ENCODE data around the gene ARF1.
A peak's percentile ranks its signal among the peaks of the same experiment; 100 is the strongest.

Gene ARF1

DNA sequence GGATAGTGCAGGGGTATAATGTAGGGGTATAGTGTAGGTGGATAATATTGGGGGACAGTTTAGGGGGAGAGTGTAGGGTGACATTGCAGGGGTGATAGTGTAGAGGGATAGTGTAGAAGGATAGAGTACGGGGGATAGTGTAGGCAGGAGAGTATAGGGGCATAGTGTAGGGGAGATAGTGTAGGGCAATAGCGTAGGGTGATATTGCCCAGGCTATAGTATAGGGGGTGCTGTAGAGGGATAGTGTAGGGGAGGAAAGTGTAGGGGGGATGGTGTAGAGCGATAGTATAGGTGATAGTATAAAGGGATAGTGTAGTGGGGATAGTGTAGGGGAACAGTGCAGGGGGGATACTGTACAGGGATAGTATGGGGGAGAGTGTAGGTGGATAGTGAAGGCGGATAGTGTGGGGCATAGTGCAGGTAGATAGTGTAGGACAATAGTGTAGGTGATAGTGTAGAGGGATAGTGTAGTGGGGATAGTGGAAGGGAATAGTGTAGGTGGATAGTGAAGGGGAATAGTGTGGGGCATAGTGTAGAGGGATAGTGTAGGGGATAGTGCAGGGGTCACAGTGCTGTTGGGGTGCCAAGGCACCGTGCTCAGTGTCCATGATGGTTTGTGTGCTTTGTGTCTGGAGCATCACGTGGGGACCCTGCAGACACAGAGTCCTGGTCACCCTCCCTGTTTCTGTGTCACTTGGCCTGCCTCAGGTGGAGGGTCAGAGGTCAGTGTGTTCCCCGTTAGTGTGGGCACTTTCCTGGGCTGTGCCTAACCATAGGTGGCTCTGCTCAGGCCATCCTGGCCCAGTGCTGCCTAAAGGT, 10.5 kb upstream of the ARF1 start:
- H3K27me3 Mint-ChIP-seq (ENCODE audit: low read depth): no peaks in the 10 kb centered on the region
- no peaks in the 10 kb centered on the region for H3K9me3 Mint-ChIP-seq
- H3K27ac Mint-ChIP-seq: no peak overlapping the region
- H3K4me1 Mint-ChIP-seq (ENCODE audit: low read depth): no peaks in the 10 kb centered on the region
- no peak for DNase-seq (ENCODE audit: low spot score)
- H3K36me3 Mint-ChIP-seq (ENCODE audit: low read depth): no peaks in the 10 kb centered on the region
- no peak overlapping the region for H3K4me3 Mint-ChIP-seq

DNA sequence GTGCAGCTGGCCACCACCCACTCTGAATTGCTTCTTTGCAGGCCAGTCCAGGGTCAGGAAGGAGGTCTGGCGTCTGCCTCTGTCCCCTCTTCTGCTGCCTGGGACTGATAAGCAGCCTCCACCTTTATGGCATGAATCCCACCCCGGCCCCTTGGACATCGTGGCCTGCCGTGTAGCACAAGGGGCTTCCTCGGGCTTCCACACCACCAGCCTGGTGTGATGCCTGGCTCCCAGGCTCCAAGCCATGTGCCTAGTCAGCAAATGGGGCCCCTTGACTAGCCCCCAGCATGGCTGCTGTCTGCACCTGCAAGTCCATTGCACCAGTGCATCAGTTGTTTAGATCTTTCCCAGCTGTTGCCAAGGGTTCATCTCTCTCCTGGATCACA, 9.9 kb upstream of the ARF1 start:
- Mint-ChIP-seq H3K4me3 (no peak overlapping the region), H3K4me1 (ENCODE audit: low read depth) (peaks cover under 1% of the 10 kb centered on the region), H3K27ac (no peak overlapping the region), H3K9me3 (no peaks in the 10 kb centered on the region), H3K36me3 (ENCODE audit: low read depth) (no peaks in the 10 kb centered on the region), H3K27me3 (ENCODE audit: low read depth) (no peaks in the 10 kb centered on the region)
- no peak for DNase-seq (ENCODE audit: low spot score)

DNA sequence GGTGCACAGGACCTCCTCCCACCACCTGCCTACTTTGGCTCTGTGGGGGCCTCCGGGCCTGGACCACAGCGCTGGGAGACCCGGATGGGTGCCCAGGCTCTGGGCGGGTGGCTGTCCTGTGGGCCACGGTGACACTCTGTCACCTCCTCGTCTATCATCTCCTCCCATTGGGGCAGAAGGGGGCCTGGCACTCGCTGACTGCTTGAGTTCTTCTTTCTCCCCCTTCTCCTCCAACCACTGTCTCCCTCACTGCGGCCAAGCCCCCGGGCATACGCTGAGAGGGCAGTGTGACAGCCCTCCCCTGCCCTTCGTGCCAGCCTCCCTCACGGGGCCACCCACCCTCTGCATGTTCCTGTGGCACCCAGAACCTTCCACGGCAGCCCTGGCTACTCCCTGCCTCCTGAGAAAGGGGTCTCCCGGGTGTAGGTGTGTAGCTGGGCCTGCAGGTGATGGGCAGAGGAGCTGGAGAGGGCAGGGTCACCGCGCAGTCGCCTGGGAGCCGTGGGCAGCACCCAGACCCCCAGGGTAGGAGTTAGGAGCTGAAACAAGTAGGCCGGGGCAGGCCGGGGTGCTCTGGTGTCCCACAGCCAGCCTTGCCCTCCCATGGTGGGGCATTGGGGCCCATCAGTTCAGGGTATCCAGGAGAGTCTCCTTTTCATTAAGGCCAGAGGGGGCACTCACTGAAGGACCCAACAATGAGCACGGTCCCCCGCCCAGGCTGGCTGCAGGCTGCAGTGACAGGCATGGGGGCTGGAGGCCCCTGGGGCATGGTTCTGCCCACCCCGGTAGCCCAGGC, 9.2 kb upstream of the ARF1 start:
- Mint-ChIP-seq H3K9me3 (no peaks in the 10 kb centered on the region), H3K36me3 (ENCODE audit: low read depth) (no peaks in the 10 kb centered on the region), H3K4me1 (ENCODE audit: low read depth) (peaks cover 2% of the 10 kb centered on the region), H3K27ac (no peak overlapping the region), H3K4me3 (no peak overlapping the region), H3K27me3 (ENCODE audit: low read depth) (no peaks in the 10 kb centered on the region)
- no peak for DNase-seq (ENCODE audit: low spot score)

DNA sequence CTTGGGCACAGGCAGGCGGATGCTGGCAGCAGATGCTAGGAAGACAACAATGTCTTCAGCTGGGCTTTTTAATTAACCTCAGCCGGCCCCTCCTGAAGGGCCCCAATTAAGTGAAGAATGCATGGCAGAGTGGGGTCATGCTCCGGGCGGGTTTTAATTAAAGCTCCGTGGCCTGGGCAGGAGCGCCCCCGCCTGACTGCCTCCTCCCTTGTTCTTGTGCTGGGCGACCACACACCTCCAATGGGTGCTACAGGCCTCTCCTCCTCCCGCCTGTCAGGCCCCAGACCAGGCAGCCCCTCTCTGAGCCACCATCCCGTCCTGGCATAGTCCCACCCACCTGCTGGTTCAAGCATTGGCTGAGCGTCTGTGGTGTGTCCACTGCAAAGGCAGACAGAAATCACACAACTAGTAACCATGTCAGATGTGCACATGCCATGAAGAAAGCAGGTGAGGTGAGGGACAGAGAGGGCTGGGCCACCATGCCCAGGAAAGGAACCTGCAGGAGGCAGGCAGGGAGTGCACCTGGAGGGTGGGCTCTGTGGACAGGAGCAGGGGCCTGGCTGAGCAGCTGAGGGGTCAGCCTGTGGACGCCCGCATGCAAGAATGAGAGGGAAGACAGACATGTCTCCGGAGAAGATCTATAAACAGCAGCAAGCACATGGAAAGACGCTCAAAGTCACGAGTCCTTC, 8.5 kb upstream of the ARF1 start:
- no peak overlapping the region for H3K27ac Mint-ChIP-seq
- H3K4me3 Mint-ChIP-seq: no peak overlapping the region
- no peak for DNase-seq (ENCODE audit: low spot score)
- no peaks in the 10 kb centered on the region for H3K27me3 Mint-ChIP-seq (ENCODE audit: low read depth)
- no peaks in the 10 kb centered on the region for H3K9me3 Mint-ChIP-seq
- peaks cover 7% of the 10 kb centered on the region for H3K4me1 Mint-ChIP-seq (ENCODE audit: low read depth)
- H3K36me3 Mint-ChIP-seq (ENCODE audit: low read depth): no peaks in the 10 kb centered on the region

DNA sequence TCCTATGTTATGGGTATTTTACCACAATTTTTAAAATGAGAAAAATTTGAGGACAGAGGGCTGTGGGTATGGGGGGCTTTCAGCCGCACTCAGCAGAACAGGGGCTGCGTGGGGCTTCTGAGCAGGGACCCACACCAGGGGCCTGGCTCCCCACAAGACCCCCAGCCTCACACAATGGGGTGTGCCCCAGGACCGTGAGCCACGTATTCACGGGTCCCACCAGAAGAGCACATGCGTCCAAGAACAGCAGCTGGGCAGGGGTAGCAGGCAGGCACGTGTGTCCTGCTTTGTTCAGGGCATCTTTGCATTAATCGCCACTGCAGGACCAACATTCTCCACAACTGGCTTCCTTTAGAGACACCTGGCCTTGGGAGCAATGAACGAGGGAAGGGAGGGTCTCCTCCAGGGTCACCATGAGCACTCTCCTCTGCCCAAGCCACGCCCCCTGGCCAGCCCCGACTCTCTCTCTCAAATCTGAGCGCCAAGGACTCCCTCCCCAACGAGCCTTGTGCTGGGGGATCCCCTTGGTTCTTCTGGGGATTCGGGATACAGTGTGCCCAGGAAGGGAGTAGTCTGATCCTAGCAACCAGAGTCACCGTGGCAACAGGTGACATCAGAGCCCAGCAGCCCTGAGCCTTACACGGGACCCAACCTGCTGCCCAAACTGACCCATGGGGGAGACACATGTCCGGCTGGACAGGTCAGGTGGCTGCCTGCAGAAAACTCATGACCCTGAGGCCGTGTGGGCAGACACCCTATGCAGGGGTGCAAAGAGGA, 7.4 kb upstream of the ARF1 start:
- H3K27me3 Mint-ChIP-seq (ENCODE audit: low read depth): no peaks in the 10 kb centered on the region
- H3K4me3 Mint-ChIP-seq: no peak overlapping the region
- DNase-seq (ENCODE audit: low spot score): no peak
- H3K9me3 Mint-ChIP-seq: no peaks in the 10 kb centered on the region
- no peak overlapping the region for H3K27ac Mint-ChIP-seq
- H3K4me1 Mint-ChIP-seq (ENCODE audit: low read depth): peaks cover 10% of the 10 kb centered on the region
- H3K36me3 Mint-ChIP-seq (ENCODE audit: low read depth): no peaks in the 10 kb centered on the region

DNA sequence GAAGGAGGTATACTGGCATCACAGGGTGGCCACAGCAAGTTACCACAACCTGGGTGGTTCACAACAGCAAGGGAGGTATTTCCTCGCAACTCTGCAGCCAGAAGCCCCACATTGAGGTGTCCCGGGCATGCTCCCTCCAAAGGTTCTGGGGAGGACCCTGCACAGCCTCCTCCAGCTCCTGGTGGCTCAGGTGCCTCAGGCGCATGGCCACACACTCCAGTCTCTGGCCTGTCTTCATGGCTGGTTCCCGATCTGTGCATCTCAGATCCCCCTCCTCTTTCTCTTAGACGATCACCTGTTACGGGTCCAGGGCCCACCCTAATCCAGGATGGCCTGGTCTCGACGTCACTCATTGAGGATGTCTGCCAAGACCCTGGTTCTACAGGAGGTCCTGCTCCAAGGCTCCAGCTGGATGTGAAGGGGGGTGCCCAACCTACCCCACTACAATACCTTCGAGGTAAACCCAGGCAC, 6.7 kb upstream of the ARF1 start:
- no peaks in the 10 kb centered on the region for H3K27me3 Mint-ChIP-seq (ENCODE audit: low read depth)
- H3K9me3 Mint-ChIP-seq: no peaks in the 10 kb centered on the region
- no peak overlapping the region for H3K27ac Mint-ChIP-seq
- H3K4me1 Mint-ChIP-seq (ENCODE audit: low read depth): peaks cover 10% of the 10 kb centered on the region
- H3K4me3 Mint-ChIP-seq: no peak overlapping the region
- DNase-seq (ENCODE audit: low spot score): no peak
- H3K36me3 Mint-ChIP-seq (ENCODE audit: low read depth): no peaks in the 10 kb centered on the region

DNA sequence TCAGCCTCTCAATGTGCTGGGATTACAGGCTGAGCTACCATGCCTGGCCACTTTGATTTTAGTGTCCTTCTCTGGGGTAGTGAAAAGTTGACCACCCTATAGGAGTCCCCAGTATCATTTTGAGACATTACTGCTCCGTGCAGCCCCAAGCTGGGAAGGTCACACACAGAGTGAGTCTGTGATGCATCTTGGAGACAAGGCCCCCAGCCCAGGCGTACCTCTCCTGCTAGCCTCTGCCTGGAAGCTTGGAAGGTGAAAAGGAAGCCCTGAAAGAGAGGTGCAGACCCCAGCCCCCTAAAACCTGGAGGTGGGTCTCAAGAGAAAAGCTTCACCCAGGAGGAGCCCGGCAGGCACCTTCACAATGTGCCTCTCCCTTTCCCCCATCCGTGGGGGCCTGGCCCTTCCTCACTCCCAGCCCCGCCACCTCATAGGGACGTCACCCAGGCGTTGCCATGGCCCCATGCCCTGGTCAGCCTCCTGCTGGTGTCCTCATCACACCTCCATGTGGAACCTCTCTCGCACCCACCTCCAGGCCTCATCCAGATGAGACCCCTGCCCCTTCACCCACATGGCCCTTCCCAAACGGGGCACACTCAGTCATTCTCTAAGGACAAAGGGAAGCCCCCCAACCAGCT, 5.6 kb upstream of the ARF1 start:
- H3K27ac Mint-ChIP-seq: no peak overlapping the region

DNA sequence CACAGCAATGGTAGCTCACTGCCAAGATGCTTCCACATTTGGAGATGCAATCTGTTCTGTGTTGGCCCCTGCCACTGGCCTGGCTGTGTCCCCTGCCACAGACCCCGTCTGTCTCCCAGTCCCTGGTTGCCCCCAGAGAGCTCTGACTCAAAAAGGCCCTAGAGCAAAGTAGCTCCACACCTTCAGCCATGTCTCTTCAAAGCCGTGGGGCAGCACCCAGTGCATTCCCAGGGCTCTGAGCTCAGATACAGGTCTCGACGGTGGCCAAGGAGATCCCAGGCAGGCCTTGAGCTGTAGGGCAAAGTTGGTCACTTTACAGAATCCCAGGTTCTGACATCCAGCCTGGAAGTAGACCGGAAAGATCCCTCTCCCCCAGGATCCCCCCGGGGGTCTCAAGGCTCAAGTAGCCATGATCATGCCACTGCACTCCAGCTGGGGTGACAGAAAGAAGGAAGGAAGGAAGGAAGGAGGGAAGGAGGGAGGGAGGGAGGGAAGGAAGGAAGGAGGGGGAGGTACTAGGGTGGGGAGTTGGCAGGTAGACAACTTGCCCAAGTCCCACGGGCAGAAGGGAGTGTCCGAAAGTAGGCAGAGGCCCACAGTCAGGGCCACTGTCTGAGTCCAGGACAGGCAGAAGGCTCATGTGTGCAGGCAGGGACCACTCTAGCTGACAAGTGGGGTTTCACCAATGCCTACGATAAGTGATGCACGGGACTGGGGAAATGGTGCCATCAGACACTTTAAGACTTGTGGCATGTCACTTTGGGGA, 4.8 kb upstream of the ARF1 start:
- H3K4me3 Mint-ChIP-seq: no peak overlapping the region
- no peaks in the 10 kb centered on the region for H3K36me3 Mint-ChIP-seq (ENCODE audit: low read depth)
- no peaks in the 10 kb centered on the region for H3K27me3 Mint-ChIP-seq (ENCODE audit: low read depth)
- peaks cover 13% of the 10 kb centered on the region for H3K4me1 Mint-ChIP-seq (ENCODE audit: low read depth)
- DNase-seq (ENCODE audit: low spot score): no peak
- no peaks in the 10 kb centered on the region for H3K9me3 Mint-ChIP-seq
- H3K27ac Mint-ChIP-seq: no peak overlapping the region

More for the DNA sequence above, 5.6 kb upstream of the ARF1 start:
- no peaks in the 10 kb centered on the region for H3K27me3 Mint-ChIP-seq (ENCODE audit: low read depth)
- no peaks in the 10 kb centered on the region for H3K9me3 Mint-ChIP-seq
- H3K4me1 Mint-ChIP-seq (ENCODE audit: low read depth): peaks cover 13% of the 10 kb centered on the region
- DNase-seq (ENCODE audit: low spot score): no peak
- no peak overlapping the region for H3K4me3 Mint-ChIP-seq
- no peaks in the 10 kb centered on the region for H3K36me3 Mint-ChIP-seq (ENCODE audit: low read depth)

DNA sequence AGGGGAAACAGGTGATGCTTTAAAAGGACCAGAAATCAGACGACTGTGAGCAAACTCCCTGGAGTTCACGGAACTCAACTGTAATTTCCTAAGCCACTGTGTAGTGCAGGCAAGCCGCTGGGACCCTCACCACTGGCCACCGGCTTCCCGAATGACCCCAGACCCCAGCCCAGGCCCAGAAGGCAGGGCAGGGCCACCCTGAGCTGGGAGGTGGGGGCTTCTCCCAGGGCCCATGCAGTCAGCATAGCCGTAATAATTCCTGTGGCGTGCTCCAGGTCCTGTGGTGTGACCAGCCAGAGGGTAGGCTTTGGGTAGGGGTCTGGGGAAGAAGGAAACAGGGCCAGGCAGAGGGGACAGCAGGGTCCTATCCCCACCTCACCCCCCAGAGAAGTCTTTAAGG, 3.5 kb upstream of the ARF1 start:
- Mint-ChIP-seq H3K36me3 (ENCODE audit: low read depth) (peaks cover 9% of the 10 kb centered on the region), H3K4me1 (ENCODE audit: low read depth) (peaks cover 13% of the 10 kb centered on the region), H3K4me3 (no peak overlapping the region), H3K27ac (no peak overlapping the region), H3K9me3 (no peaks in the 10 kb centered on the region), H3K27me3 (ENCODE audit: low read depth) (no peaks in the 10 kb centered on the region)
- no peak for DNase-seq (ENCODE audit: low spot score)

DNA sequence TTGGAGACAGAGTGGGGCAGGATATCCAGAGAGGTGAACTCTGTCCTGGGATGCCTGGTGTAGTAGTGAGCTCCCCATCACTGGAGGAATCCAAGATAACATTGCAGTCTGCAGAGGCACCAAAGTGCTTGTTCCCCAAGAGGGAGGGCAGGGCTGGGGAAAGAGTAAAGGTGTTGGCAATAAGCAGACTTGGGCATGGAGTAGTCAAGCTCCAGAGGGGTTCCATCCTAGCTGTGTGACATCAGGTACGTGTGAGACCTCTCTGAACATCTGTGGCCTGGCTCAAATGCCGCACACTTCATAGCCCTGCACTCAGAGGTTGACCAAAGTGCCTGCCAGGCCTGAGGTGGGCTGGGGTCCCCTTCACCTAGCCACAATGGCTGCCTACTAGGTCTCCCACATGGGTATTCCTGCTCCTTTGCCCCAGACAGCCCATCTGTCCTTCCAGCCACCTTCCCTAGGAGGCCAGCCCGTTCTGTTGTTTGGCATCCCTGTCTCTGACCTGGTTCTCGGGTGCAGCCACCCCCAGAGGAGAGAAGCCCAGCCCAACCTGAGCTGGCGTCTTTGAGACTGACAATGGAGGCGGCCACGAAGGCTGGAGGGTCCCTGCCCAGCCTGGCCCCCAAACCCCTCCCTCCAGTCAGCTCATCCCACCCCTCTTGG, 2.8 kb upstream of the ARF1 start:
- H3K4me3 Mint-ChIP-seq: peak overlapping the region; percentile 46
- no peak overlapping the region for H3K27ac Mint-ChIP-seq
- peaks cover 19% of the 10 kb centered on the region for H3K4me1 Mint-ChIP-seq (ENCODE audit: low read depth)
- no peaks in the 10 kb centered on the region for H3K27me3 Mint-ChIP-seq (ENCODE audit: low read depth)
- peaks cover 16% of the 10 kb centered on the region for H3K36me3 Mint-ChIP-seq (ENCODE audit: low read depth)
- no peak for DNase-seq (ENCODE audit: low spot score)
- H3K9me3 Mint-ChIP-seq: no peaks in the 10 kb centered on the region

DNA sequence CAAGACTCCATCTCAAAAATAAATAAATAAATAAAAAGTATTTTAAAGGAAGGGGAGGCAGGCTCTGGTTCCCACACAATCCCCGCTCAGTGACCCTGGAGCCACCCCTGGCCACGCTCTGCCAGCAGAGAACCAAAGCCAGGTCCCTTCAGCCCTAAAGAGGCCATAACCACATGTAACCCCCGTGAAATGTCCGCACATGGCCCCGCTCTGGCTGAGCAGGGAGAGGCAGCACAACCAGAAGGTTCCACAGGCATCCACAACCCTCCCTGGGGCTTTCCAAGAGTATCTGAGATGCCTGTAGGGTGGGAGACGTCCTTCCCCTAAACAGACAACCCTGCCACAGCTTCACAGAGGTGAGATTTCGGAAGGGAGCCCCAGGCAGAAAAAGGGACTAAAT, 1.4 kb upstream of the ARF1 start:
- Mint-ChIP-seq H3K27ac (peak overlapping the region; percentile 86), H3K9me3 (no peaks in the 10 kb centered on the region), H3K4me1 (ENCODE audit: low read depth) (peaks cover 30% of the 10 kb centered on the region), H3K27me3 (ENCODE audit: low read depth) (no peaks in the 10 kb centered on the region), H3K36me3 (ENCODE audit: low read depth) (peaks cover 23% of the 10 kb centered on the region), H3K4me3 (peak overlapping the region; percentile 88)
- DNase-seq (ENCODE audit: low spot score): no peak

DNA sequence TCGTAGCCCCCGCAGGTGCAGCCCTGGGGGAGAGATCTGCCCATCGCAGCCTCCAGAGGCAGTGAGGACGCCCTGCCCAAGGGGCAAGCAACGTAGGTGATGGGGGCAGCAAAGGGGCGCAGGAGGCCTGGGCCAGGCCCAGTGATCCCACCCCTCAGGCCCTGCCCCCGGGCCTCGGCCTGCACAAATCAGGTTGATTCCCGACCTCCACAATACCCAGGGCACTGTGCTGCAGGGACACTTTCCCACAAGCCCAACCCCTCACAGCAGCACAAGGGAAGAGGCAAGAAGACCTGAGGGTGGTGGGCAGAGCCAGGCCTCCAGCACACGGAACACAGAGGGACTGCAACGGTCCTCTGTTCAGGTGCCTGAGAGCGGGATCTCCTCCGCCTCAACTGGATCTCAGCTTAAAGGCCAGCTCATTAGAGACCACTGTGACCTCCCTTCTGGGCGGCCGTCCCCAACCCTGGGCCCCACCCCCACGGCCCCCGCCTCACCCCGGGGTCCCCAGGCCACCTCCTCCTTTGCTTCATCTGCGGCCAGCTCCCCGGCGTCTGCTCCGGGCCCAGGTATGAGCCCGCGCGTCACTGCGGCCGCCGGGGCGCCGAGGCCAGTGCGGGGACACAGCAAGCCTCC, 812 bp upstream of the ARF1 start:
- H3K9me3 Mint-ChIP-seq: no peaks in the 10 kb centered on the region
- H3K36me3 Mint-ChIP-seq (ENCODE audit: low read depth): peaks cover 26% of the 10 kb centered on the region
- DNase-seq (ENCODE audit: low spot score): no peak
- H3K27ac Mint-ChIP-seq: peak overlapping the region; percentile 86
- H3K4me1 Mint-ChIP-seq (ENCODE audit: low read depth): peaks cover 33% of the 10 kb centered on the region
- no peaks in the 10 kb centered on the region for H3K27me3 Mint-ChIP-seq (ENCODE audit: low read depth)
- peak overlapping the region; percentile 88 for H3K4me3 Mint-ChIP-seq

Data from T-helper 2 cell treated with Interferon-gamma antibody and Interleukin-4, amounts not matched to agents 5 μg/mL and 100 μg/mL, for 36 hours (primary cell).